HG03354 (cell line): ENCODE data around the gene HK1.

ENCODE experiments used
- ATAC-seq: cut with Tn5 transposase; IDR thresholded peaks from one replicate; pipeline ENCODE4 v1.9.1; 2021; ENCODE audit warnings: mild to moderate bottlenecking; ENCODE audit not compliant: unreplicated experiment, poor library complexity, severe bottlenecking

HK1 gene

DNA sequence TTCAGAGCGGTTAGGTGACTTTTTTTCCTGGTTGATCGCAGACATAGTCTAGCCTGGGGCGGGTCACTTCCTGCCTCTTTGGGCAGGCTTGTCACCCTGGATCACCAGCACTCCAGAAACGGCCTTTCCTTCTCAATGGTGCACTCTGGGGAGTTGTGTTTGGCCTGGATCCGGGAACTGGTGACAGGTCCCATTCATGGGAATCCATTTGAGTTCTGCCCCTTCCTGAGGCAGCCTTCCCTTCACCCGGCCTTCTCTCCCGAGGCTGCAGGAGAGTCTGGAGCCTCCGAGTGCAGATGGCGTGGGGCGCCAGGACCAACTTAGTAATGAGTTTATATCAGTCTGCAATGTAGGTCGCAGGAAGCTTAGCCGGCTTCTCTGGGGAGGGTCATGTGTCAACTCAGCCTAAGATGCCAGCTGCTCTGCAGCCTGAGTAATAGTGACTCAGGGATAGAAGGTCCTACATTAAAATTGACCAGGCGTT is 84.2 kb downstream of the HK1 start:
- no peak for ATAC-seq

DNA sequence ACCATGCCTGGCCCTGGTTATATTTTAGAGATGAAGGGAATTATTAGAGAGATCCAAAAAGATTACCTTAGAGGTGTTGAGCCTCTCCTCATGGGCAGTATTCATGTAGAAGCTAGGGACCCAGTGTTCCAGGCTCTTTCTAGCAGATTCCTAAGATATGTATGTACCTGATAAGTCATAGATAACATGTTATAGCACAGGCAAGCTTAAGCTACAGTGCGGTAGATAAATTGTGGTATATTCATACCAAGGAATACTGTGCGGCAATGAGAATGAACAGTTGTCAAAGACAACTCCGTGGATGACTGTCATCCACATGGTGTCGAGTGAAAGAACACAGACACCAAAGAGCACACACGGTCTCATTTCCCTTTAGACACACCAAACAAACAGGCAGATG is 85.4 kb downstream of the HK1 start:
- ATAC-seq, result no peak

GRCh38 chr10:69364232-69364940 is 86.1 kb downstream of the HK1 start:
- ATAC-seq, result no peak

DNA sequence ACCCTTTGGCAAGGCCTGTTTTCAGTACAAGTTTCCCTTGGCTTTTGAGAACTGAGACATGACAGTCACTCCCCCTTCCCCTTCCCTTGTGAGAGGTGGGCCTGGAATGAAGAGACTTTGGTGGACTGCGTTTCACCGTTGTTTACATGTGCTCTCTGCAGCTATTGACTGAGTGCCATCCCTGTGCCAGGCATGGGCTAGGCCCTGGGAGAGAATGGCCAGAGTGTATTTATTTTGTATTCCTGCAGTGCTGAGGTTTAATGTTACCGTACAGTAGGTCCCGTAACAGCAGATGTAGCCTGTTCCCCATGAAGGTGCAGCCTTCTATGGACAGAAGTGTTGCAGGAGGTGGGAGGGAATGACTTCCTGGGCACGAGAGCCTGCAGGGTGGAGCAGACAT is 88.4 kb downstream of the HK1 start:
- ATAC-seq, result no peak

DNA sequence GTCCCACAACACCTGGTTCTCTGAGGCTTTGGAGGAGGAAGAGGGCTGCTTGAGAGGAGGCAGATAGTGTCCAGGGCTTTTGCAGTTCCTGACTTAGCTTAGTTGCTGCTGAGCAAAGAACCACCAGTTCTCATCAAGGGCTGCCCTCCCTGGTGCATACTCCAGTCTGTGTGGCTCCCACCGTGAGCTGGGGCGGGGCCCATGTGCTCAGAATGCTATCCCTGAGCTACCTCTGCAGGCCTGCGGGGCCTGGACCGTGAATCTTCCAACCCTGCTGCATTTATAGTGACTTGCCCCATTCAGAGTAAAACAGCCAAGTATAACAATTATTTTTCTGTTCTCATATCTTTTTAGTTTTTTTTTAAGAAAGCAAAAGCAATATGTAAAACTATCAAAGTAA is 89.2 kb downstream of the HK1 start:
- no peak for ATAC-seq

DNA sequence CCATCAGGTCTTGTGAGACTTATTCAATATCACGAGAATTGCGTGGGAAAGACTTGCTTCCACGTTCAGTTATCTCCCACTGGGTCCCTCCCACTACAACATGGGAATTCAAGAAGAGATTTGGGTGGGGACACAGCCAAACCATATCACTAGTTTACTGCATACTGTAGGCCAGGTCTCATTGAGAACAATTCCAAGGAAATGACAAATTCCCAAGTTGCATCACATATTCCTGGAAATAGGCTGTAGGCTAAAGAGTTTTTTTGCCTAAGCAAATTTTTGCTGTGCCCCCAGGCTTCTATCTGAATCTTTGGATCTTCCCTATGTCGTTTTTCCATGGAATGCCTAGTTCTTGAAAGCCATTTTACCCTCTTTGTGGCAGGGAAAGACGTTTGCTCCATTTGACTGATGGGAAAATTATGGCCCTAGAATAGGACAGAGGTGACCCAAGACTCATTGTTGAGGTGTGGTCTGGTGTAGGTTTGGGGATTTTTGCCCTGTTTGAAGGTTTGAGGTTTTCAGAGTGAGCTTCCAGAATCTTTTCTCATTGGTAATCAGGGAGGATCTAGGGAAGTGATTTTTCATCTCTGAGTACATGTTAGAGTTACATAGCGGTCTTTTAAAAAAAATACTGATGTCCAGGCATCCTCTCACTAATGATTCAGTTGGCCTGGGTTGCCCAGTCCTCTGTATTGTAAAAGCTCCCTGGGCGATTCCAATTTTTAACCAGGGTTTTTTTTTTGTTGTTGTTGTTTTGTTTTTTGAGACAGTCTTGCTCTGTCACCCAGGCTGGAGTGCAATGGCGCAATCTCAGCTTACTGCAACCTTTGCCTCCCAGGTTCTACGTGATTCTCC is 94.1 kb downstream of the HK1 start:
- no peak for ATAC-seq

DNA sequence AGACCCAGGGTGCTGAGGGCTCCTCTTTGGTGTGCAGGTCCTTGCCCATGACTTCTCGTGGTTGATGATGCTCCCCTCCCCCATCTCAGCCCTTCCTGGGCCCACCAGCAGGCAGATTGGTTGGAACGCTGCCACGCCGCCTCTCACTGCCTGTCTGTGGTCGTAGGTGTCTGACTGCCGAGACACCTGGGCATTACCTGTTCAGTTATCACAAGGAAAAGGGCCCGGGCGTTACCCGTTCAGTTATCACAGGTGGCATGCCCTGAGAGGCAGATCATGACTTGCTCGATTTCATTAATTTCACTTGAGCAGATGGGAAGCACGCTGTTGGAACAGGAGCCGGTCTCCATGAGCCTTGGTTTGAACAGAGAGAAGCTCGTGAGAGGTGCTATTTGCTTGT is 95.9 kb downstream of the HK1 start:
- ATAC-seq, result no peak

- ATAC-seq, result no peak
These were observed 96.6 kb downstream of the HK1 start for GRCh38 chr10:69374931-69375306.

- ATAC-seq, result no peak
These were observed 97.2 kb downstream of the HK1 start for GRCh38 chr10:69375307-69376151.

- ATAC-seq, result no peak
These were observed 98.4 kb downstream of the HK1 start for GRCh38 chr10:69376662-69377061.

DNA sequence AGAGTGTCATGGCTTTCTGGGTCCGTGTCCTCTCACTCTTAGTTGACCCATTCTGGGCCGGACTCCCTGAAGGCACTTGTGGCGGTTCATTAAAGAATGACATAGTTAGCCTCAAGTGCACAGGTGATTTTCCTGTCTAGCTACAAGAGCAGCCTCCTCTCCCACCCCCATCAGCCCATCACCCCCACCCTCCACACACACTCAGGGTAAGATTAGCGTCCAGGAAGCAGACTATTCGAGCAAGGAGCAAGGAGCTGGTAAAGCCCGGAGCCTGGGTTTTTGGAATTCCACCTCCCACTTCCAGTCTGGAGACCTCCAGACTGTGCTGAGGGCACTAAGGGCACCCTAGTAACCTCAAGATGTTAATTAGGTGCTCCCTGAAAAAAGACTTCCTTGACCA is 98.9 kb downstream of the HK1 start:
- ATAC-seq, result no peak

- no peak for ATAC-seq
These were observed 99.6 kb downstream of the HK1 start for GRCh38 chr10:69377933-69378332.

GRCh38 chr10:69379800-69380199 is 101.5 kb downstream of the HK1 start:
- ATAC-seq, result no peak

DNA sequence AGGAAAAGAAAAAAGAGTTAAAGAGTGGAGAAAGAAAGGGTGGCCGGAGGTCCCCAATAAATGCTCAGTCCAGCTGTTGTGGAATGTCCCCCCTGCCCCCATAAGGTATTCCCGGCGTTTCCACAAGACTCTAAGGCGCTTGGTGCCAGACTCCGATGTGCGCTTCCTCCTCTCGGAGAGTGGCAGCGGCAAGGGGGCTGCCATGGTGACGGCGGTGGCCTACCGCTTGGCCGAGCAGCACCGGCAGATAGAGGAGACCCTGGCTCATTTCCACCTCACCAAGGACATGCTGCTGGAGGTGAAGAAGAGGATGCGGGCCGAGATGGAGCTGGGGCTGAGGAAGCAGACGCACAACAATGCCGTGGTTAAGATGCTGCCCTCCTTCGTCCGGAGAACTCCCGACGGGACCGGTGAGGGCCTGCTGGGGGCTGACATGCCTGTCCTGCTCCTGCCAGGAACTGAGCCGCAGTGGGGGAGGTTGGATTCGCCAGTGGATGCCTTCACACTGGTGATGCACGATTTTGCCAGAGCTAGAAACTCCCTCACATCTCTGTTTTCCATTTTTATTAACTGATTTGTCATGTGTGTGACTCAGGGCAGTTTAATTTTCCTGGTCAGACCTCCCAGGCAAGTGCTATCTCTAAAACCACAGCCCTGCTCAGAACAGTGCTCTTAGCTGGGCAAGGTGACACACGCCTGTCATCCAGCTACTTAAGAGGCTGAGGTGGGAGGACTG is 104.3 kb downstream of the HK1 start:
- ATAC-seq, result no peak

- ATAC-seq, result no peak
These were observed 105.3 kb downstream of the HK1 start for GRCh38 chr10:69383558-69383957.

GRCh38 chr10:69384320-69384719 is 106.0 kb downstream of the HK1 start:
- no peak for ATAC-seq

DNA sequence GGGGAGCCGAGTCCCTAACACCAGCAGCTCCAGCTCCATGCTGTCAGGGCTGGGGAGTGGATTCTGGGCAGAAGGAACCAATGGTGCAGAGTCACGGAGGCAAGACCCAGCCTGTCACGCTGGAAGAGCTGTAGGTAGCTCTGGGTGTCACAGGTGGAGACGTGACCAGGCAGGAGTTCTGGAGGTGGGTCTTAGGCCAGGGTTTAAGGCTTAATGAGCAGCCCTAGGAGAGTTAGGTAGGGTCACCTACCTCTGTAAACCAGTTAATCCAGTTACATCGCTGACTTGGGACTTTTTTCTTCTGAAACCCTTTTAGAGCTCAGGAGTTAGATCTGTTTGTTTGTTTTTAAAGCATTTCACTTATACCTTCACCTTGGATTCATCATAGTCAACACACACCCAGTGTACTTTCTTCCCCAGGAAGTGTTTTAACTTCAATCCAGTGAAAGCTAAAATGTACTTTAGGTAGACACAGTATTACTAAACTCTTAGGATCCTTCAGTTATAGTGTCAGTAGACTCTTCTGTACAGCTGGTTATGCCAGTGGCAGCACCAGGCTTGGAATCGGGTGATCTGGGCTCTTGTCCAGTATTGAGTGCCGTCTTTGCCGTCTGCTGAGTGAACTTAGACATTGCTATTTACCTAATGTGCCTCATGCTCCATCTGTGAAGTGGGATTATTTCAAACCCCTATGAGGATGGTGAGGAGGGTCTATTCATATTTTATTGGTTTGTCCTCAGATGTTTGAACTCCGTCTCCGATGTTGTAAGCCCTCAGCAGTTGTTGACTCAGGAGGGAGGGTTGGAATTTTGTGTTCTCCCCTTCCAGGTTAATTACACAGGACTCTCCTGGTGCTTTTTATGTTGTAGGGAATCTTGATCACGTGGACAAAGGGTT is 107.4 kb downstream of the HK1 start:
- no peak for ATAC-seq

- ATAC-seq, result no peak
These were observed 109.2 kb downstream of the HK1 start for GRCh38 chr10:69387500-69387899.

DNA sequence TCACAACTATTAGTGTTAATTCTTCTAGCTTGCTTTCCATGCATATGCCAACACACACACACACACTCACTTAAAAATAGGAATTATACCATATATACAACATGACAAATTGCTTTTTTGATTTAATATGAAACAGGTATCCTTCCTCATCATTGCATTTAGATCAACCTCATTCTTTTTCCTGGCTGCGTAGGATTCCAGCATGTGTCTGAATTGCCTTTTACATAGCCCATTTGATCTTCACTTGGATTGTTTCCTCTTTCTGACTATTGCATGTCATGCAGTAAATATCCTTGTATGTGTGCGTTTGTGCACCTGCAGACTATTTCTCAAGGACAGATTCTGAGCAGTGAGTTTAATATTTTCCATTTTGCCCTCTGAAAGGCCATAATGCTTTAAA is 110.2 kb downstream of the HK1 start:
- no peak for ATAC-seq
